Fibroblast of peridontal ligament (primary cell): ENCODE results near the gene ELFN1.
A peak's percentile ranks its signal among the peaks of the same experiment; 100 is the strongest.
"Not testable (repeated sequence)": the region's sequence is repeated elsewhere in the genome, so short reads cannot be mapped to it uniquely, and the experiment has no call there.

Experiments used
- DNase-seq: peaks from one replicate; pipeline ENCODE4 v3.0.0-alpha.2; 2010; ENCODE audit errors: extremely low read depth

ELFN1 gene

GRCh38 chr7:1708596-1709251, 38.6 kb downstream of the ELFN1 start:
- no peak for DNase-seq

- no peak for DNase-seq
Observed at GRCh38 chr7:1709281-1709680, 39.2 kb downstream of the ELFN1 start.

GRCh38 chr7:1709900-1710299, 39.8 kb downstream of the ELFN1 start:
- peak; percentile 9 for DNase-seq

- no peak for DNase-seq
Observed at GRCh38 chr7:1710936-1711335, 40.9 kb downstream of the ELFN1 start.

GRCh38 chr7:1712907-1713501, 42.9 kb downstream of the ELFN1 start:
- DNase-seq, result no peak

- no peak for DNase-seq
Observed at GRCh38 chr7:1713502-1714484, 43.7 kb downstream of the ELFN1 start.

GRCh38 chr7:1714583-1715330, 44.7 kb downstream of the ELFN1 start:
- DNase-seq, result no peak

- DNase-seq, result no peak
Observed at GRCh38 chr7:1715331-1715625, 45.2 kb downstream of the ELFN1 start.

GRCh38 chr7:1715671-1716074, 45.6 kb downstream of the ELFN1 start:
- no peak for DNase-seq

- DNase-seq, result peak; percentile 17
Observed at GRCh38 chr7:1716263-1717094, 46.4 kb downstream of the ELFN1 start.

GRCh38 chr7:1717095-1717483, 47.0 kb downstream of the ELFN1 start:
- DNase-seq, result no peak

- DNase-seq, result no peak
Observed at GRCh38 chr7:1717903-1718676, 48.0 kb downstream of the ELFN1 start.

GRCh38 chr7:1718850-1719249, 48.8 kb downstream of the ELFN1 start:
- DNase-seq, result not testable (repeated sequence)

GRCh38 chr7:1719256-1719655, 49.2 kb downstream of the ELFN1 start:
- not testable (repeated sequence) for DNase-seq

- DNase-seq, result no peak
Observed at GRCh38 chr7:1719913-1720312, 49.8 kb downstream of the ELFN1 start.

- no peak for DNase-seq
Observed at GRCh38 chr7:1720326-1720725, 50.2 kb downstream of the ELFN1 start.

GRCh38 chr7:1721047-1721690, 51.1 kb downstream of the ELFN1 start:
- DNase-seq, result peak; percentile 5

GRCh38 chr7:1723254-1723653, 53.2 kb downstream of the ELFN1 start:
- no peak for DNase-seq

- DNase-seq, result no peak
Observed at GRCh38 chr7:1724118-1724910, 54.2 kb downstream of the ELFN1 start.
